Measurements from ENCODE around the gene HTRA3. TPM values are rescaled to one million over a fixed set of nuclear protein-coding genes. Genes with fewer than 3 reads are reported as not detected.

HTRA3 gene
- total RNA-seq: 10 to 100 TPM; 56.1 to 82.2 (median 67.2) TPM

DNA sequence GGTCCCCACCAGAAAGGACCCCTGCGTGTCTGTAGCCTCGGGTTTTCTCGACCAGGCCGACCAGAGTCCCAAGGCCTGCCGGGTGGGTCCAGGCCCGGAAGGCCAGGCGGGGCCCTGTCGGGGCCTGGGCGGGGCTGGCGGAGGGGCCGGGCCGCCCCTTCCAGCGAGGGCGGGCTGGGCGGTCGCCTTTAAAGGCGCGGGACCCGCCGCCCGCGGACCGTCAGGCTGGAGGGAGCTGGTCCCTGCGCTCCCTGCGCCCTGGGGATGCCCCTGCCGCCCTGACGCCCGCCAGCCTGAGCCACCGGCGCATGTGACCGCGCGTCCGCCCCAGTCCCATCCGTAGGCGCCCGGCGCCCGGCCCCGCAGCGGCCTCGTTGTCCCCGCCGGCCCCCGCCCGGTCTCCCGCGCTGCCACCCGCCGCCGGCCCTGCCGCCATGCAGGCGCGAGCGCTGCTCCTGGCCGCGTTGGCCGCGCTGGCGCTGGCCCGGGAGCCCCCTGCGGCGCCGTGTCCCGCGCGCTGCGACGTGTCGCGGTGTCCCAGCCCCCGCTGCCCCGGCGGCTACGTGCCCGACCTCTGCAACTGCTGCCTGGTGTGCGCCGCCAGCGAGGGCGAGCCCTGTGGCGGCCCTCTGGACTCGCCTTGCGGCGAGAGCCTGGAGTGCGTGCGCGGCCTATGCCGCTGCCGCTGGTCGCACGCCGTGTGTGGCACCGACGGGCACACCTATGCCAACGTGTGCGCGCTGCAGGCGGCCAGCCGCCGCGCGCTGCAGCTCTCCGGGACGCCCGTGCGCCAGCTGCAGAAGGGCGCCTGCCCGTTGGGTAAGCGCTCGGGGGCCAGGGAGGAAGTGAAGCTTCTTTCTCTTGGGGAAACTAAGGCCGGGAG is at the start of gene HTRA3:
Gene HTRA3 (plus strand): TSS at position 220 of the 883 bp plus-strand sequence. CDS start 215 bp downstream, at position 435.
- TF ChIP-seq EP300 (IDR thresholded peaks at IDR 0.05): no peak
- TF ChIP-seq POLR2A (IDR thresholded peaks at IDR 0.05; ENCODE audit: low read depth): peak; percentile 69
- TF ChIP-seq, protein P1, sequence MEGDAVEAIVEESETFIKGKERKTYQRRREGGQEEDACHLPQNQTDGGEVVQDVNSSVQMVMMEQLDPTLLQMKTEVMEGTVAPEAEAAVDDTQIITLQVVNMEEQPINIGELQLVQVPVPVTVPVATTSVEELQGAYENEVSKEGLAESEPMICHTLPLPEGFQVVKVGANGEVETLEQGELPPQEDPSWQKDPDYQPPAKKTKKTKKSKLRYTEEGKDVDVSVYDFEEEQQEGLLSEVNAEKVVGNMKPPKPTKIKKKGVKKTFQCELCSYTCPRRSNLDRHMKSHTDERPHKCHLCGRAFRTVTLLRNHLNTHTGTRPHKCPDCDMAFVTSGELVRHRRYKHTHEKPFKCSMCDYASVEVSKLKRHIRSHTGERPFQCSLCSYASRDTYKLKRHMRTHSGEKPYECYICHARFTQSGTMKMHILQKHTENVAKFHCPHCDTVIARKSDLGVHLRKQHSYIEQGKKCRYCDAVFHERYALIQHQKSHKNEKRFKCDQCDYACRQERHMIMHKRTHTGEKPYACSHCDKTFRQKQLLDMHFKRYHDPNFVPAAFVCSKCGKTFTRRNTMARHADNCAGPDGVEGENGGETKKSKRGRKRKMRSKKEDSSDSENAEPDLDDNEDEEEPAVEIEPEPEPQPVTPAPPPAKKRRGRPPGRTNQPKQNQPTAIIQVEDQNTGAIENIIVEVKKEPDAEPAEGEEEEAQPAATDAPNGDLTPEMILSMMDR (IDR thresholded peaks at IDR 0.05): peak in 2 of 3 experiments; percentile 3 to 9
- TF ChIP-seq POLR2AphosphoS5 (IDR thresholded peaks at IDR 0.05): peak; percentile 79 to 84
- no peak for DNase-seq (ENCODE audit: extremely low spot score)

DNA sequence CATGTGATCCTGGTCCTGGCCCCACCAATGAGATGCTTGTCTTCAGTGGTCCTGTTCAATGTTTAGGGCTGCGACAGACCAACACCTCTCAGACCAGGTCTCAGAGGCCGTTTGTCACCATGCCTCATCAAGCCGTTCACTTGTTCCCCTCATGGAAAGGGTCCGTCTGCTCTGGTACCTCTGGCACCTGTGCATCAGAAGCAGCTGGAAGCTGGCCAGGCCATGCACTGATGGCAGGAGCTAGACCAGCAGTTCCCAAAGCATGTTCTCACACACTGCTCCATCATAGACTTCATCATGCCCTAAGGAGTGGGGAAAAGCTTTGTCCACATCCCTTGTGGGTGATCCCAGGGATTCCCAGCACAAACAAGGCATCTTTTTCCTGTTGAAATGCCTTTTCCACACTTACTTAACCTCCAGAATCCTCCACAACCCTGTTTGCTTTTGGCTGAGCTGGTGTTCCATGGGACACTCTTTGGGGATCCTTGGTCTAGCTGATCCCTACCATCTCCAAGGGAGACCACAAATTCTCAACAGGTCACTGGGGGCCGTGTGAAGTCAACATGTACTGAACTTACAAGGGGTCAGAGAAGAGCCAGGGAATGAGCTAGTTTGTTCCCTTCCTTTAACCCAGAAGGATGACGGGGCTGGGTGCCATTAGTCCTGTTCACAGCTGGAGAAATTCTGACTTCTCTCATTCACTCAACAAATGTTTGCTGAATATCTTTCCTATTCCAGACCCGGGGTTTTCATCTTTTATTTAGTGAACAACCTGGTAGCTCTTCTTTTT is 48.7 kb upstream of the HTRA3 start:
- no peaks in the 10 kb centered on the region for H3K27me3 ChIP-seq
- intact Hi-C loops (cut with DNase I): no loop called here
- H3K36me3 ChIP-seq: peaks cover 0 to 82% (median 28%) of the 10 kb centered on the region in 4 donors
- TF ChIP-seq POLR2AphosphoS5 (IDR thresholded peaks at IDR 0.05): no peak
- H3K9me3 ChIP-seq: no peaks in the 10 kb centered on the region
- 89% methylated on average over 7 of the region's 7 CpGs for WGBS
- no peak overlapping the region for H3K4me3 ChIP-seq
- DNase-seq (ENCODE audit: extremely low spot score): no peak
- H3K4me1 ChIP-seq: peaks cover 0 to 7% (median 4%) of the 10 kb centered on the region in 4 donors
- peak overlapping the region in 1 of 4 donors; percentile 11 for H3K27ac ChIP-seq (replicated peaks in 1 of 4)

More for the DNA sequence above, at the start of gene HTRA3:
- WGBS: 11% methylated on average over 22 of the region's 111 CpGs
- Histone ChIP-seq H3K27ac (replicated peaks in 1 of 4) (peak within 1 kb of the TSS; percentile 71 to 81 (median 78)), H3K36me3 (no peaks in the 10 kb centered on the region), H3K27me3 (peaks cover 0 to 12% (median 0%) of the 10 kb centered on the region in 4 donors), H3K4me3 (peak within 1 kb of the TSS; percentile 59 to 72 (median 69)), H3K9me3 (no peaks in the 10 kb centered on the region), H3K4me1 (peaks cover 58 to 81% (median 74%) of the 10 kb centered on the region in 4 donors)
- intact Hi-C loops (cut with DNase I): no loop called here

DNA sequence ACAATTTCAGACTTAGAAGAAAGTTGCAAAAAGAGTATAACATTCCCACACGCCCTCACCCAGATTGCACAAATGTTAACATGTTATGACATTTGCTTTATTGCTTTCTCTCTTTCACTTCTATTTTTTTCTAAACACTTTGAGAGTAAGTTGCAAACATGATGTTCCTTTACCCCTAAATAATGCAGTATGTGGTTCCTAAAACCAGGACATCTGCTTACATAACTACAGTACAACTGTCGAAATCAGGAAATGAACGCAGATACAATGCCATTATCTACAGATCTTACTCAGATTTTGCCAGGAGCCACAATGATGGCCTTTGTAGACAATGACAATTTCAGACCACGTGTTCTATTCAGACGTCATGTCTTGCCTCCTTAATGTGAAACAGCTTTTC is 48.1 kb upstream of the HTRA3 start:
- peaks cover 0 to 78% (median 26%) of the 10 kb centered on the region in 4 donors for H3K36me3 ChIP-seq
- peak overlapping the region in 2 of 4 donors; percentile 28 to 50 for H3K27ac ChIP-seq (replicated peaks in 1 of 4)
- H3K9me3 ChIP-seq: no peaks in the 10 kb centered on the region
- peaks cover 0 to 11% (median 4%) of the 10 kb centered on the region in 4 donors for H3K4me1 ChIP-seq
- intact Hi-C loops (cut with DNase I): no loop called here
- H3K27me3 ChIP-seq: no peaks in the 10 kb centered on the region
- no peak for TF ChIP-seq EP300 (IDR thresholded peaks at IDR 0.05)
- TF ChIP-seq POLR2AphosphoS5 (IDR thresholded peaks at IDR 0.05): peak in 1 of 2 donors; percentile 15
- no peak for TF ChIP-seq POLR2A (IDR thresholded peaks at IDR 0.05; ENCODE audit: low read depth)
- TF ChIP-seq, protein P1 (IDR thresholded peaks at IDR 0.05): no peak
- no peak overlapping the region for H3K4me3 ChIP-seq
- WGBS: 51% methylated on average over 5 of the region's 5 CpGs
- no peak for DNase-seq (ENCODE audit: extremely low spot score)

DNA sequence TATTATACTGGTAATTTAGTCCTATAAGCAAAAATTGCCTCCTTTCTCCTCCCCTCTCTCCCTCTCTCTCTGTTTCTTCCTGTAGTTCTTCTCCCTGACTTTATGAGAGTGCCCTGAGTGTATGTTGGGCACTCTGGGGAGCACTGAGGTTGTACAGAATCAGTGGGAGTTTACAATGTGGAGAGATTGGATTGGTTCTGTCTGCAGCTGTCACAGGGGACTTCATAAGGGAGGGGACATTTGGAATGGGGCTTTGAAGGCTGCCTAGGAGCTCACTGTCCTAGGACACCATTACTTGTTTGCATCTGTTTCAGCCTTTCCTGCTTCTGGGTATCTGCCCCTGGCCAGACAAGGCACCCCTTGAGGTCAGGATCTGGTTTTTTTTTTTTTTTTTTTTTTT is 47.6 kb upstream of the HTRA3 start:
- Histone ChIP-seq H3K4me1 (peaks cover 0 to 13% (median 4%) of the 10 kb centered on the region in 4 donors), H3K9me3 (no peaks in the 10 kb centered on the region), H3K4me3 (no peak overlapping the region), H3K36me3 (peaks cover 0 to 78% (median 24%) of the 10 kb centered on the region in 4 donors), H3K27me3 (no peaks in the 10 kb centered on the region), H3K27ac (replicated peaks in 1 of 4) (peak overlapping the region in 3 of 4 donors; percentile 21 to 50 (median 28))
- DNase-seq (ENCODE audit: extremely low spot score): no peak
- intact Hi-C loops (cut with DNase I): no loop called here
- TF ChIP-seq, protein P1 (IDR thresholded peaks at IDR 0.05): no peak
- no peak for TF ChIP-seq EP300 (IDR thresholded peaks at IDR 0.05)
- no peak for TF ChIP-seq POLR2AphosphoS5 (IDR thresholded peaks at IDR 0.05)

Data from esophagus muscularis mucosa (tissue), 4 donors.